HG03097 (cell line): ENCODE results near the gene GLRA2.

Experiments
- ATAC-seq: cut with Tn5 transposase; IDR thresholded peaks from one replicate; pipeline ENCODE4 v1.9.1; 2021; ENCODE audit not compliant: unreplicated experiment, low FRiP score

The GLRA2 gene

DNA sequence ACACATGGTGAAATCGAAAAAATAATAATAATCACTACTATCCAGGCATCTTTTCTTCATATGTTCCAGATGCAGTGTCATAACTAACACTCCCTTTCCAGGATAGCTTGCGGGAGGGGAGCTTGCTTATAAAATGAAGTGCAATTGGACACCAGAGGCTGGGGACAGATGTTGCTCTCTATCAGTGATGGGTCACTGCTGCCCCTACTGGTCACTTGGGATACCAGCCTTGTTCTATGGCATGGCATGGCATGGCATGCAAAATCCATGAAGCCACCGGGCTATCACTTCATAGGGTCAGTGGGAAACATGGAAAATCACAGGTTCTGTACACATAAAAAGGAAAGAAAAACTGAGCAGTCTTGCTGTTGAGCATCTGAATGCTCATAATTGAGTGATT lies 168.1 kb downstream of the GLRA2 start:
- ATAC-seq = no peak

- no peak for ATAC-seq
Observed at GRCh38 chrX:14698790-14699189, 169.5 kb downstream of the GLRA2 start.

DNA sequence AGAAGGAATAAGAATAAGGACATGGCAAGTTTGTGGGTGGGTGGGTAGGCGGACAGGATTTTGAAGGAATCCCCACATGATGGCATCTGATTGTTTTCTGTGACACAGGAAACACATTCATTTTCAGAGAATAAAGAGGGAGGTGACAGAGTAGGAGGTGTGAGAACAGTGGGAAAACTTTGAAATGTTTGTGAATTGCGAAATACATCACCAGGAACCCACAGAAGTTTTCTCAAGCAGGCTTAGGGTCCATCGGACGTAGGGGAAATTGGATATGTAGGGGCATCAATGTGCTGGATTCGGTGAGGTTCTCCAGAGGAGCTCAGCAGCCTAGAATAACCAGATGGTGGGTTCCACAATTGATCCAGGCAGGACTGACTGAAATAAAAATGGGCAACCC lies 171.6 kb downstream of the GLRA2 start:
- no peak for ATAC-seq

GRCh38 chrX:14702145-14702544 lies 172.8 kb downstream of the GLRA2 start:
- ATAC-seq = no peak

DNA sequence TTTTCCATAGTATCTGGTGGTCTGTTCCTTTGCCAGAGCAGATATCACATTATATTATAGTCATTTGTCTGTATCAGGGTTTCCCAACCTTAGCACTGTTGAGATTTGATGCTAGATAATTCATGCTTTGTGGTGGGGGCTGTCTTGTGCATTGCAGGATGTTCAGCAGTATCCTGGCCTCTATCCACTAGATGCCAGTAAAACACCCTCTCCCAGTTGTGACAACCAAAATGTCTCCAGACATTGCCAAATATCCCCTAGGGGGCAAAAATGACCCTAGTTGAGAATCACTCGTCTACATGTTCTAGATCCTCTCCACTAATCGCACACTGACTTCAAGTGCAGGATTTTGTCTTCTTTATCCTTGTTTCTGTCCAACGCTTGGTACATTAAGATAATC lies 182.8 kb downstream of the GLRA2 start:
- ATAC-seq = no peak

GRCh38 chrX:14717949-14718348 lies 188.6 kb downstream of the GLRA2 start:
- no peak for ATAC-seq

DNA sequence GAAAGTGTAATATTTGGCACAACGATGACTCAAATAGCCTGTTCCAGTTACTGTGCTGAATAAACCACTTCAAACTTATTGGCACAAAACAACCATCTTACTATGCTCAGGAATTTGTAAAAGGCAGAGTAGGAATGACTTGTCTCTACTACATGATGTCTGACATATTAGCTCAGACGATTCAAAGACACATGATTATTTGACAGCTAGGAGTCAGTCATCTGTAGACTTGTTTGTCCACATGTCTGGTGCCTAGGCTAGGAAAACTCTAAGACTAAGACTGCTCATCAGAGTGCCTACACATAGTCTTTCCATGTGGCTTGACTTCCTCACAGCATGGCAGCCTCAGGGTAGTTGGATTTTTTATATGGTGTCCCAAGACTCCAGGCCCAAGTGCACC lies 189.1 kb downstream of the GLRA2 start:
- no peak for ATAC-seq

DNA sequence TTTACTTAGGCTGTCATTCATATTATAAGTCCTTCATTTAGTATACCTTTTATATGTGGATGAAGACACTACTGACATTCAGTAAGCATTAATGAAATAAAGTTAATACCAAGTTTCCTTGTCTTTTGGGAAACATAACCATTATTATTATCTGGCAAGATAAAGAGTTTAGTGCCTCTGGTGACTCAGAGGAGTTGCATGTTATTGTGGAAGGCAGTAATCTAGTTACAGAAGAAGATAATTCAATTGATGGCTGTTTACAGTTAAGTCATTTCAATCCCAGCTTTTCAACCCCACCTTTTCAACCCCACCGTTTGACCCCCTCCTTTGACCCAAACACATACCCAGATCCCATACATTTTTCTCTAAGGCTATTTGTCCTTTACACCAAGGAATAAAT lies 199.7 kb downstream of the GLRA2 start:
- no peak for ATAC-seq

DNA sequence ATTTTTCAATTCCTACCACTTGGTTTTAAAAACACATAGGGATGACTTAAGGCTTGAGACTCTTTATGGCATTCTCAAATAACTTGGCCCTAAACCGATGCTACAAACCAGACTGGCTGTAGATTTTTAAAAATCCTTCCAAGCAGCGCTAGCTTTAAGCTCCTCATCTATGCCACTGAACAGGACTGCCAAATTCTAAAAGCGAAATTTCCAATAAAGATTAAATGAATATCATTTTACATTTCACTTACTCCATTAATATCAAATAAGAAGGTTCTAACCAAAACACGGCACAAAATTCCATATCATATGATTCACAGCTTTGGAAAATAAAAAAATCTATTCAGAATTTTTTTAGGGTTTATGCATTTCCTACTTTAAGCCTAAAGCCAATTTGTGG lies 209.3 kb downstream of the GLRA2 start:
- no peak for ATAC-seq

DNA sequence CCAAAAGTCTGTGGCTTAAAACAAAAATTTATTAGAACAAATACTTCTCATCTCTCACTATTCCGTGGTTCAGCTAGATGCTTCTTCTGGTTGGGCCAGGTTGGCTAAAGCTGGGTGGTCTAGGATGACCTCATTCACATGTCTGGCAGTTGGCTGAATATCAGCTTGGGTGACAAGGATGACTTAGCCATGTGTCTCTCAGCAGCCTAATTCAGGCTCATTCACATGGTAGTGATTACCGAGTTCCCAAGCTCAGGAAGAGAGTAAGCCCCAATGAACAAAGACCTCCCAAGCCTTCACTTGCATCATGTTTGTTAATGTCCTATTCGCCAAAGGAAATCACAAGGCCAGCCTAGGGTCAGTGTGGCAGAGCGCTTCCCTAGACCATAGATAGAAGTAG lies 224.1 kb downstream of the GLRA2 start:
- ATAC-seq = no peak

- no peak for ATAC-seq
Observed at GRCh38 chrX:14758029-14758491, 228.7 kb downstream of the GLRA2 start.

- no peak for ATAC-seq
Observed at GRCh38 chrX:14775416-14775815, 246.1 kb downstream of the GLRA2 start.

- ATAC-seq = no peak
Observed at GRCh38 chrX:14776901-14777300, 247.6 kb downstream of the GLRA2 start.

GRCh38 chrX:14777525-14777924 lies 248.2 kb downstream of the GLRA2 start:
- ATAC-seq = no peak

DNA sequence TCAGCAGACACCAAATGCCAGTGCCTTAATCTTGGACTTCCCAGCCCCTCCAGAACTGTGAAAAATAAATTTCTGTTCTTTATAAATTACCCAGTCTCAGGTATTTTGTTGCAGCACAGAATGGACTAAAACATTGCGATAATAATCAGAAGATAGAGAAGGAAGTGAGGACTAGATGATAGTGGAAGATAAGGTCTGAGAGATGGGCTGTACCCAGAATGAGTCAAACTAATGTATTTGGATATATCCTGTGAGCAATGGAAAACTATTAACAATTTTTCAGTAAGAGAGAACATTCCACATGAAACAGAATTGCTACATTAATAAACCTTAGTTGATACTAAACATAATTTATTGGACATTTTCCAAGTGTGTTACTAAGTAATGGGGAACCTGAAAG lies 250.2 kb downstream of the GLRA2 start:
- ATAC-seq = no peak
